ENCODE results near the gene SPAG6.

The SPAG6 gene

DNA sequence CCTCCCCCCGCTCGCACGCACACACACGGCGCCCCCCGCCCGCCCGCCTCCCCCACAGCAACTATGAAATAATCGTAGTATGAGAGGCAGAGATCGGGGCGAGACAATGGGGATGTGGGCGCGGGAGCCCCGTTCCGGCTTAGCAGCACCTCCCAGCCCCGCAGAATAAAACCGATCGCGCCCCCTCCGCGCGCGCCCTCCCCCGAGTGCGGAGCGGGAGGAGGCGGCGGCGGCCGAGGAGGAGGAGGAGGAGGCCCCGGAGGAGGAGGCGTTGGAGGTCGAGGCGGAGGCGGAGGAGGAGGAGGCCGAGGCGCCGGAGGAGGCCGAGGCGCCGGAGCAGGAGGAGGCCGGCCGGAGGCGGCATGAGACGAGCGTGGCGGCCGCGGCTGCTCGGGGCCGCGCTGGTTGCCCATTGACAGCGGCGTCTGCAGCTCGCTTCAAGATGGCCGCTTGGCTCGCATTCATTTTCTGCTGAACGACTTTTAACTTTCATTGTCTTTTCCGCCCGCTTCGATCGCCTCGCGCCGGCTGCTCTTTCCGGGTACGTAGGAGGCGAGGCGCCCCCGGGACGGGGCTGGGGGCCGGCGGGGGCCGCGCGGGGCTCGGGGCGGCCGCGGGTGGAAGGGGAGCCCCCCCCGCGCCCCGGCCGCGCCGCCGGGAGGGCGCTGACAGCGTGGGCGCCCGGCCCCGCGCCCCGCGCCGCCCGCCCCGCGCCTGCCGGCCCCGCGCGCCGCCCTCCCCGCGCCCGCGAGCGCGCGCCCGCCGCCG, 24.0 kb upstream of the SPAG6 start (continued):
- TF ChIP-seq ZNF19 (tag by site-specific recombination; IDR thresholded peaks at IDR 0.05; ENCODE audit: low read depth) (no peak), HOXA7 (CRISPR knock-in tag; IDR thresholded peaks at IDR 0.05; ENCODE audit: borderline replicate concordance) (no peak), FEZF1 (tag by site-specific recombination; IDR thresholded peaks at IDR 0.05) (peak; percentile 18; the same call in 1 of the 2 replicates), SCRT2 (tag by site-specific recombination; IDR thresholded peaks at IDR 0.05) (no peak), ZSCAN16 (tag by site-specific recombination; IDR thresholded peaks at IDR 0.05) (no peak), ZNF211 (tag by site-specific recombination; IDR thresholded peaks at IDR 0.05; ENCODE audit: low read depth) (no peak), ZNF521 (tag by site-specific recombination; IDR thresholded peaks at IDR 0.05) (no peak), ZNF146 (tag by site-specific recombination; IDR thresholded peaks at IDR 0.05) (peak; percentile 38; the same call in 1 of the 2 replicates), ZNF426 (tag by site-specific recombination; IDR thresholded peaks at IDR 0.05) (no peak), ZNF670 (tag by site-specific recombination; IDR thresholded peaks at IDR 0.05; ENCODE audit: low read depth) (no peak), YY1 (tag by site-specific recombination; IDR thresholded peaks at IDR 0.05) (peak; percentile 90), SALL2 (tag by site-specific recombination; IDR thresholded peaks at IDR 0.05; ENCODE audit: borderline replicate concordance) (no peak), ZNF184 (tag by site-specific recombination; IDR thresholded peaks at IDR 0.05) (0 out of 2 replicates have a peak, but pooled peaks have one; percentile 31), BCL11B (tag by site-specific recombination; IDR thresholded peaks at IDR 0.05; ENCODE audit: low read depth) (no peak), ZBTB20 (tag by site-specific recombination; IDR thresholded peaks at IDR 0.05) (peak; percentile 70), ZNF843 (tag by site-specific recombination; IDR thresholded peaks at IDR 0.05) (0 out of 2 replicates have a peak, but pooled peaks have one; percentile 26), ZNF792 (tag by site-specific recombination; IDR thresholded peaks at IDR 0.05) (0 out of 2 replicates have a peak, but pooled peaks have one; percentile 22), ZNF2 (tag by site-specific recombination; IDR thresholded peaks at IDR 0.05) (peak; percentile 47; the same call in 1 of the 2 replicates), YY2 (tag by site-specific recombination; IDR thresholded peaks at IDR 0.05) (peak; percentile 79), ZNF626 (tag by site-specific recombination; IDR thresholded peaks at IDR 0.05) (no peak), ZBTB1 (tag by site-specific recombination; IDR thresholded peaks at IDR 0.05) (0 out of 2 replicates have a peak, but pooled peaks have one; percentile 52), GFI1B (tag by site-specific recombination; IDR thresholded peaks at IDR 0.05) (no peak), ZNF155 (tag by site-specific recombination; IDR thresholded peaks at IDR 0.05) (no peak), ZNF292 (tag by site-specific recombination; IDR thresholded peaks at IDR 0.05; ENCODE audit: borderline replicate concordance, low read depth) (no peak), ZNF473 (tag by site-specific recombination; IDR thresholded peaks at IDR 0.05) (no peak)
- TF ChIP-seq, protein P1, sequence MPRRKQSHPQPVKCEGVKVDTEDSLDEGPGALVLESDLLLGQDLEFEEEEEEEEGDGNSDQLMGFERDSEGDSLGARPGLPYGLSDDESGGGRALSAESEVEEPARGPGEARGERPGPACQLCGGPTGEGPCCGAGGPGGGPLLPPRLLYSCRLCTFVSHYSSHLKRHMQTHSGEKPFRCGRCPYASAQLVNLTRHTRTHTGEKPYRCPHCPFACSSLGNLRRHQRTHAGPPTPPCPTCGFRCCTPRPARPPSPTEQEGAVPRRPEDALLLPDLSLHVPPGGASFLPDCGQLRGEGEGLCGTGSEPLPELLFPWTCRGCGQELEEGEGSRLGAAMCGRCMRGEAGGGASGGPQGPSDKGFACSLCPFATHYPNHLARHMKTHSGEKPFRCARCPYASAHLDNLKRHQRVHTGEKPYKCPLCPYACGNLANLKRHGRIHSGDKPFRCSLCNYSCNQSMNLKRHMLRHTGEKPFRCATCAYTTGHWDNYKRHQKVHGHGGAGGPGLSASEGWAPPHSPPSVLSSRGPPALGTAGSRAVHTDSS (tag by site-specific recombination; IDR thresholded peaks at IDR 0.05), result peak; percentile 90
- TF ChIP-seq, protein P2, sequence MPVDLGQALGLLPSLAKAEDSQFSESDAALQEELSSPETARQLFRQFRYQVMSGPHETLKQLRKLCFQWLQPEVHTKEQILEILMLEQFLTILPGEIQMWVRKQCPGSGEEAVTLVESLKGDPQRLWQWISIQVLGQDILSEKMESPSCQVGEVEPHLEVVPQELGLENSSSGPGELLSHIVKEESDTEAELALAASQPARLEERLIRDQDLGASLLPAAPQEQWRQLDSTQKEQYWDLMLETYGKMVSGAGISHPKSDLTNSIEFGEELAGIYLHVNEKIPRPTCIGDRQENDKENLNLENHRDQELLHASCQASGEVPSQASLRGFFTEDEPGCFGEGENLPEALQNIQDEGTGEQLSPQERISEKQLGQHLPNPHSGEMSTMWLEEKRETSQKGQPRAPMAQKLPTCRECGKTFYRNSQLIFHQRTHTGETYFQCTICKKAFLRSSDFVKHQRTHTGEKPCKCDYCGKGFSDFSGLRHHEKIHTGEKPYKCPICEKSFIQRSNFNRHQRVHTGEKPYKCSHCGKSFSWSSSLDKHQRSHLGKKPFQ (tag by site-specific recombination; IDR thresholded peaks at IDR 0.05), result no peak
- TF ChIP-seq, protein P3, sequence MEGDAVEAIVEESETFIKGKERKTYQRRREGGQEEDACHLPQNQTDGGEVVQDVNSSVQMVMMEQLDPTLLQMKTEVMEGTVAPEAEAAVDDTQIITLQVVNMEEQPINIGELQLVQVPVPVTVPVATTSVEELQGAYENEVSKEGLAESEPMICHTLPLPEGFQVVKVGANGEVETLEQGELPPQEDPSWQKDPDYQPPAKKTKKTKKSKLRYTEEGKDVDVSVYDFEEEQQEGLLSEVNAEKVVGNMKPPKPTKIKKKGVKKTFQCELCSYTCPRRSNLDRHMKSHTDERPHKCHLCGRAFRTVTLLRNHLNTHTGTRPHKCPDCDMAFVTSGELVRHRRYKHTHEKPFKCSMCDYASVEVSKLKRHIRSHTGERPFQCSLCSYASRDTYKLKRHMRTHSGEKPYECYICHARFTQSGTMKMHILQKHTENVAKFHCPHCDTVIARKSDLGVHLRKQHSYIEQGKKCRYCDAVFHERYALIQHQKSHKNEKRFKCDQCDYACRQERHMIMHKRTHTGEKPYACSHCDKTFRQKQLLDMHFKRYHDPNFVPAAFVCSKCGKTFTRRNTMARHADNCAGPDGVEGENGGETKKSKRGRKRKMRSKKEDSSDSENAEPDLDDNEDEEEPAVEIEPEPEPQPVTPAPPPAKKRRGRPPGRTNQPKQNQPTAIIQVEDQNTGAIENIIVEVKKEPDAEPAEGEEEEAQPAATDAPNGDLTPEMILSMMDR (tag by site-specific recombination; IDR thresholded peaks at IDR 0.05), result no peak; the same call in 1 of the 2 replicates
- TF ChIP-seq, protein P4, sequence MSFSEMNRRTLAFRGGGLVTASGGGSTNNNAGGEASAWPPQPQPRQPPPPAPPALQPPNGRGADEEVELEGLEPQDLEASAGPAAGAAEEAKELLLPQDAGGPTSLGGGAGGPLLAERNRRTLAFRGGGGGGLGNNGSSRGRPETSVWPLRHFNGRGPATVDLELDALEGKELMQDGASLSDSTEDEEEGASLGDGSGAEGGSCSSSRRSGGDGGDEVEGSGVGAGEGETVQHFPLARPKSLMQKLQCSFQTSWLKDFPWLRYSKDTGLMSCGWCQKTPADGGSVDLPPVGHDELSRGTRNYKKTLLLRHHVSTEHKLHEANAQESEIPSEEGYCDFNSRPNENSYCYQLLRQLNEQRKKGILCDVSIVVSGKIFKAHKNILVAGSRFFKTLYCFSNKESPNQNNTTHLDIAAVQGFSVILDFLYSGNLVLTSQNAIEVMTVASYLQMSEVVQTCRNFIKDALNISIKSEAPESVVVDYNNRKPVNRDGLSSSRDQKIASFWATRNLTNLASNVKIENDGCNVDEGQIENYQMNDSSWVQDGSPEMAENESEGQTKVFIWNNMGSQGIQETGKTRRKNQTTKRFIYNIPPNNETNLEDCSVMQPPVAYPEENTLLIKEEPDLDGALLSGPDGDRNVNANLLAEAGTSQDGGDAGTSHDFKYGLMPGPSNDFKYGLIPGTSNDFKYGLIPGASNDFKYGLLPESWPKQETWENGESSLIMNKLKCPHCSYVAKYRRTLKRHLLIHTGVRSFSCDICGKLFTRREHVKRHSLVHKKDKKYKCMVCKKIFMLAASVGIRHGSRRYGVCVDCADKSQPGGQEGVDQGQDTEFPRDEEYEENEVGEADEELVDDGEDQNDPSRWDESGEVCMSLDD (tag by site-specific recombination; IDR thresholded peaks at IDR 0.05), result peak; percentile 78
- TF ChIP-seq, protein P5, sequence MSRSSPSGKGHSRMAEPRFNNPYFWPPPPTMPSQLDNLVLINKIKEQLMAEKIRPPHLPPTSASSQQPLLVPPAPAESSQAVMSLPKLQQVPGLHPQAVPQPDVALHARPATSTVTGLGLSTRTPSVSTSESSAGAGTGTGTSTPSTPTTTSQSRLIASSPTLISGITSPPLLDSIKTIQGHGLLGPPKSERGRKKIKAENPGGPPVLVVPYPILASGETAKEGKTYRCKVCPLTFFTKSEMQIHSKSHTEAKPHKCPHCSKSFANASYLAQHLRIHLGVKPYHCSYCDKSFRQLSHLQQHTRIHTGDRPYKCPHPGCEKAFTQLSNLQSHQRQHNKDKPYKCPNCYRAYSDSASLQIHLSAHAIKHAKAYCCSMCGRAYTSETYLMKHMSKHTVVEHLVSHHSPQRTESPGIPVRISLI (tag by site-specific recombination; IDR thresholded peaks at IDR 0.05), result no peak

Data from HEK293 (cell line).